K562 (cell line): Measurements from ENCODE around the gene METTL15. TPM values are rescaled to one million over a fixed set of nuclear protein-coding genes. Genes with fewer than 3 reads are reported as not detected.
A peak's percentile ranks its signal among the peaks of the same experiment; 100 is the strongest.

Experiments
- ATAC-seq: fragments of 200-7000 bp; cut with Tn5 transposase; 3 replicates; pipeline ENCODE4 v1.9.1; 2020; ENCODE audit warnings: moderate library complexity
- BruUV-seq: library from RNA; stranded (reverse); fragments of 400-500 nt; replicated peaks from 2 replicates; lab custom pipeline; 2021; lab: Mats Ljungman, UMichigan
- CTCF ChIA-PET: fragments of 300-600 bp; formaldehyde crosslinking; extraction: SDS; loops from one replicate; lab custom pipeline; 2021; ENCODE audit warnings: low intra/inter-chr PET ratio; lab: Yijun Ruan, JAX
- POLR2A ChIA-PET: fragments of 300-600, 350-650 bp; sonication (Branson Sonifier 250); formaldehyde crosslinking; extraction: SDS; loops from one replicate; lab custom pipeline; 2021; ENCODE audit warnings: antibody characterized with exemption, inconsistent platforms; lab: Yijun Ruan, JAX
- DNase-seq, 4 experiments: peaks; one replicate each; pipeline versions ENCODE4 v3.0.0 to v3.0.0-alpha.2; 2011 to 2018; ENCODE audit warnings: low spot score in 3 of 4, mixed read lengths in 3 of 4; ENCODE audit errors: extremely low read depth in 1 of 4
- FAIRE-seq: peaks from 2 replicates; lab custom pipeline; 2011; peaks lifted over from hg19 to GRCh38; lab: Jason Lieb, UNC
- H2AFZ ChIP-seq: 2 replicates; pipeline ENCODE4 v1.6.0; 2011; ENCODE audit warnings: low read depth, low read length, control low read depth, inconsistent platforms
- H3K27ac ChIP-seq: fragments of 200-600 bp; 3 replicates; pipeline ENCODE4 v1.8.0; 2011; ENCODE audit warnings: low read depth, mild to moderate bottlenecking, control low read depth, inconsistent platforms, low read length, moderate library complexity, mixed read lengths; ENCODE audit errors: extremely low read depth
- H3K27me3 ChIP-seq, 2 experiments: fragments of 300-600 bp in 1 of 2; 2 replicates in 1 of 2; 3 replicates in 1 of 2; pipeline versions ENCODE4 v1.6.0 to v1.8.0; 2011; ENCODE audit warnings: inconsistent platforms in 2 of 2, low read length in 2 of 2, mild to moderate bottlenecking in 1 of 2, mixed read lengths in 1 of 2, moderate library complexity in 1 of 2; ENCODE audit not compliant: control insufficient read depth in 2 of 2, insufficient read depth in 2 of 2
- H3K36me3 ChIP-seq: fragments of 300-600 bp; 3 replicates; pipeline ENCODE4 v1.8.0; 2011; ENCODE audit warnings: mild to moderate bottlenecking, low read length, inconsistent platforms; ENCODE audit not compliant: control insufficient read depth, insufficient read depth
- H3K4me1 ChIP-seq, 2 experiments: fragments of 200-600 bp in 1 of 2; replicated peaks in 1 of 2; 2 replicates in 1 of 2; 3 replicates in 1 of 2; pipeline versions ENCODE4 v1.5.1 to v1.8.0; 2011; ENCODE audit warnings: inconsistent platforms in 2 of 2, low read length in 2 of 2, mild to moderate bottlenecking in 1 of 2, mixed read lengths in 1 of 2, moderate library complexity in 1 of 2; ENCODE audit not compliant: control insufficient read depth in 2 of 2, insufficient read depth in 2 of 2
- H3K4me2 ChIP-seq: 2 replicates; pipeline ENCODE4 v1.6.1; 2011; ENCODE audit warnings: low read length, control low read depth, inconsistent platforms, mixed read lengths; ENCODE audit not compliant: insufficient read depth
- H3K4me3 ChIP-seq: fragments of 200-600 bp; sonication (generic), shearing (Covaris generic); 2 replicates; pipeline ENCODE4 v1.5.1; 2016; ENCODE audit warnings: control low read depth, inconsistent platforms
- H3K79me2 ChIP-seq: fragments of 200-600 bp; 3 replicates; pipeline ENCODE4 v1.8.0; 2011; ENCODE audit warnings: low read length, inconsistent platforms; ENCODE audit not compliant: control insufficient read depth, insufficient read depth
- H3K9ac ChIP-seq, 2 experiments: 2 replicates each; pipeline versions ENCODE4 v1.6.0 to v1.6.1; 2011; ENCODE audit warnings: low read depth in 2 of 2, low read length in 2 of 2, control low read depth in 1 of 2, inconsistent platforms in 1 of 2, mild to moderate bottlenecking in 1 of 2, mixed read lengths in 1 of 2; ENCODE audit not compliant: insufficient read depth in 1 of 2
- H3K9me1 ChIP-seq: one replicate; pipeline ENCODE4 v1.6.0; 2011; ENCODE audit warnings: inconsistent platforms, mild to moderate bottlenecking, low read length, moderate library complexity; ENCODE audit not compliant: control insufficient read depth, insufficient read depth
- H3K9me3 ChIP-seq: replicated peaks from 2 replicates; pipeline ENCODE4 v1.5.1; 2011; ENCODE audit warnings: low read depth, low read length, inconsistent platforms; ENCODE audit not compliant: control insufficient read depth, insufficient read depth
- H4K20me1 ChIP-seq: replicated peaks from 2 replicates; pipeline ENCODE4 v1.6.1; 2011; ENCODE audit warnings: low read length, inconsistent platforms, mixed read lengths; ENCODE audit not compliant: control insufficient read depth, insufficient read depth
- ARID2 ChIP-seq: fragments of 450-650 bp; IDR thresholded peaks from 2 replicates; pipeline ENCODE4 v1.6.1; 2017; ENCODE audit warnings: antibody characterized with exemption, mild to moderate bottlenecking
- ATF3 ChIP-seq, 2 experiments: fragments of 450-650 bp in 1 of 2; sonication (generic) in 1 of 2; formaldehyde crosslinking in 1 of 2; IDR thresholded peaks in 1 of 2; conservative IDR thresholded peaks in 1 of 2; 2 replicates each; pipeline versions ENCODE4 v1.6.1 to v1.8.1; 2016 to 2023; ENCODE audit warnings: mild to moderate bottlenecking in 2 of 2, moderate library complexity in 2 of 2, inconsistent platforms in 1 of 2, missing genetic modification reagents in 1 of 2
- CEBPB ChIP-seq: fragments of 450-650 bp; IDR thresholded peaks from 2 replicates; pipeline ENCODE4 v1.6.1; 2016; ENCODE audit warnings: missing genetic modification characterization, missing compliant biosample characterization
- CEBPG ChIP-seq, 3 experiments: fragments of 200-800 bp in 1 of 3; sonication (Bioruptor generic) in 1 of 3; sonication (generic) in 1 of 3; formaldehyde crosslinking in 1 of 3; IDR thresholded peaks in 2 of 3; conservative IDR thresholded peaks in 1 of 3; 2 replicates each; pipeline versions ENCODE4 v1.6.1 to v1.8.0; 2016 to 2022; ENCODE audit warnings: missing compliant biosample characterization in 2 of 3, missing genetic modification characterization in 2 of 3, mild to moderate bottlenecking in 1 of 3, missing genetic modification reagents in 1 of 3
- ELF1 ChIP-seq: fragments of 200-800 bp; sonication (Bioruptor generic); IDR thresholded peaks from 2 replicates; pipeline ENCODE4 v1.6.1; 2016; ENCODE audit warnings: missing genetic modification characterization, missing compliant biosample characterization
- ELF2 ChIP-seq: fragments of 250-450 bp; sonication (Bioruptor Pico); IDR thresholded peaks from 2 replicates; pipeline ENCODE4 v1.5.0; 2021; ENCODE audit warnings: mild to moderate bottlenecking
- HNRNPUL1 ChIP-seq: fragments of 200-400 bp; formaldehyde crosslinking; IDR thresholded peaks from 2 replicates; pipeline ENCODE4 v1.6.1; 2017; ENCODE audit warnings: low read length
- JUN ChIP-seq, 2 experiments: sonication (generic) in 1 of 2; formaldehyde crosslinking in 1 of 2; IDR thresholded peaks; 2 replicates each; pipeline versions ENCODE4 v1.6.1 to v1.8.0; 2012 to 2022; ENCODE audit warnings: borderline replicate concordance in 2 of 2, mild to moderate bottlenecking in 2 of 2, improper control_type of control experiment in 1 of 2, low read depth in 1 of 2, low read length in 1 of 2, missing genetic modification reagents in 1 of 2
- NR2C1 ChIP-seq, 2 experiments: fragments of 450-650 bp; IDR thresholded peaks; 2 replicates each; pipeline ENCODE4 v1.6.1; 2017; ENCODE audit warnings: mild to moderate bottlenecking in 2 of 2, antibody characterized with exemption in 1 of 2, inconsistent platforms in 1 of 2, missing compliant biosample characterization in 1 of 2, missing genetic modification characterization in 1 of 2
- NR2C2 ChIP-seq, 2 experiments: fragments of 200-800 bp in 1 of 2; sonication (Bioruptor generic) in 1 of 2; sonication (generic) in 1 of 2; formaldehyde crosslinking in 1 of 2; IDR thresholded peaks; 2 replicates each; pipeline versions ENCODE4 v1.6.1 to v1.8.0; 2016 to 2022; ENCODE audit warnings: mild to moderate bottlenecking in 1 of 2, missing compliant biosample characterization in 1 of 2, missing genetic modification characterization in 1 of 2, missing genetic modification reagents in 1 of 2
- PHB ChIP-seq: fragments of 250-450 bp; sonication (Bioruptor Pico); IDR thresholded peaks from 2 replicates; pipeline ENCODE4 v1.5.0; 2021
- PHF20 ChIP-seq: fragments of 450-650 bp; IDR thresholded peaks from 2 replicates; pipeline ENCODE4 v1.6.1; 2018; ENCODE audit not compliant: partially characterized antibody
- PTRF ChIP-seq: fragments of 450-650 bp; IDR thresholded peaks from 2 replicates; pipeline ENCODE4 v1.6.1; 2016; ENCODE audit warnings: mild to moderate bottlenecking, missing genetic modification characterization, missing compliant biosample characterization
- RNF2 ChIP-seq: sonication (generic); IDR thresholded peaks from 2 replicates; pipeline ENCODE4 v1.6.1; 2016
- SRSF9 ChIP-seq: fragments of 200-400 bp; formaldehyde crosslinking; IDR thresholded peaks from 2 replicates; pipeline ENCODE4 v1.6.1; 2017; ENCODE audit warnings: low read depth, low read length, borderline replicate concordance
- TCFL5 ChIP-seq: fragments of 250-450 bp; sonication (Bioruptor Pico); conservative IDR thresholded peaks from 2 replicates; pipeline ENCODE4 v1.6.1; 2021; ENCODE audit warnings: mild to moderate bottlenecking, moderate library complexity, matching md5 sums
- ZBTB11 ChIP-seq, 3 experiments: fragments of 200-800 bp in 1 of 3; fragments of 250-450 bp in 1 of 3; fragments of 450-650 bp in 1 of 3; sonication (Bioruptor Pico) in 1 of 3; sonication (Bioruptor generic) in 1 of 3; formaldehyde crosslinking in 1 of 3; IDR thresholded peaks; 2 replicates each; pipeline versions ENCODE4 v1.6.1 to v1.8.0; 2016 to 2022; ENCODE audit warnings: mild to moderate bottlenecking in 2 of 3, missing genetic modification characterization in 2 of 3, missing compliant biosample characterization in 1 of 3, moderate library complexity in 1 of 3
- WGBS: fragments of 100-300 bp; shearing (Covaris generic); methylation state at CpG from one replicate; pipeline ENCODE4 v1.1.6; 2016; ENCODE audit warnings: low coverage, mixed read lengths; ENCODE audit not compliant: insufficient coverage; ENCODE audit errors: missing lambda C conversion rate; 5-methylcytosine and 5-hydroxymethylcytosine counted together
- in situ Hi-C: fragments of 300-500 bp; cut with MboI; formaldehyde crosslinking; loops from 4 replicates; pipeline ENCODE4 v1.15.0; 2018; ENCODE audit warnings: inconsistent platforms, mixed read lengths
- intact Hi-C: fragments of 100-400 bp; cut with micrococcal nuclease; formaldehyde crosslinking; loops from 2 replicates; pipeline ENCODE4 v1.14.2; 2022
- polyA plus RNA-seq, 8 experiments: library from polyadenylated mRNA; depleted of rRNA in 4 of 8; stranded (reverse) in 5 of 8; unstranded in 3 of 8; fragments of >200 nt; fragmentation: Nextera tagmentation in 2 of 8; fragmentation: Illumina TruSeq in 1 of 8; extraction: Ambion mirVana in 2 of 8; extraction: Trizol in 1 of 8; gene quantifications; 2 replicates each; pipeline versions ENCODE4 v1.2.1 to v1.2.3, GENCODE V29; 2011 to 2014; ENCODE audit warnings: inconsistent platforms in 1 of 8, missing spikeins in 1 of 8
- total RNA-seq, 7 experiments: library from RNA; depleted of rRNA in 6 of 7; stranded (reverse); fragments of >200 nt in 6 of 7; fragmentation: Illumina TruSeq in 2 of 7; extraction: Trizol in 2 of 7; gene quantifications; 2 replicates each; pipeline versions ENCODE4 v1.2.1 to v1.2.3, GENCODE V29; 2011 to 2021; ENCODE audit warnings: low replicate concordance in 1 of 7

METTL15 gene
- total and polyA plus RNA-seq, 9 of the 15 experiments (the other 6 are each of a cell fraction or from before 2014, with no cell fraction given): 10.7 to 21.7 (median 15.9) TPM

DNA sequence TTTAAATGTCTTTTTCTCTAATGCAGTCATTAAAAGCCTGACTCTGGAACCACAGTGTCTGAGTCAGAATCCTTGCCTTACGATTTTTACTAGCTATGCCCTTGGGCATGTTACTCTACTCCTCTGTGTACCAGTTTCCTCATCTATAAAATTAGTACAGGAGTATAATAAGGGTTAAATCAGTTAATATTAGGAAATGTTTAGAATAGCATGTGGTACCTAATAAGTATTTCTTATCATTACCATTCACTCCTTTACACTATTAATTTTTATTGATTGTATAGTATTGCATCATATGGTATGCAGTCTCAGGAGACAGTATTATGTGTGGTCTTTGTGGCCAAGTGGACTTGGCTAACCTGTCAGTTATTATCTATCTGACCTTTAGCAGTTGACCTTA is 68.2 kb downstream of the METTL15 start:
- intact Hi-C loops: no loop called here
- H3K9ac ChIP-seq: no peak overlapping the region
- DNase-seq: no peak
- no peak overlapping the region for H3K4me2 ChIP-seq
- H2AFZ ChIP-seq: no peak overlapping the region
- no peak for FAIRE-seq
- ATAC-seq: peak; percentile 54; the same call in 1 of the 3 replicates
- no peaks in the 10 kb centered on the region for H3K4me1 ChIP-seq
- H4K20me1 ChIP-seq: no peaks in the 10 kb centered on the region
- no TSS peak for BruUV-seq
- ChIA-PET CTCF (no interaction called here), POLR2A (no interaction called here)
- H3K4me3 ChIP-seq: no peak overlapping the region
- H3K9me3 ChIP-seq: no peaks in the 10 kb centered on the region
- H3K79me2 ChIP-seq: no peaks in the 10 kb centered on the region
- H3K9me1 ChIP-seq: no peaks in the 10 kb centered on the region
- peaks cover 3% of the 10 kb centered on the region; the same call in 2 of the 3 replicates for H3K36me3 ChIP-seq
- no peak overlapping the region for H3K27ac ChIP-seq
- no peaks in the 10 kb centered on the region for H3K27me3 ChIP-seq
- in situ Hi-C loops: no loop called here
- 53% methylated on average over 1 of the region's 1 CpG for WGBS
- TF ChIP-seq JUN (IDR thresholded peaks at IDR 0.05; ENCODE audit: borderline replicate concordance, low read depth, low read length): no peak
- TF ChIP-seq JUN (CRISPR knock-in tag; IDR thresholded peaks at IDR 0.05; ENCODE audit: borderline replicate concordance): no peak
- TF ChIP-seq RNF2: no peak
- no peak for TF ChIP-seq PHF20
- TF ChIP-seq HNRNPUL1: no peak
- TF ChIP-seq PHB: no peak
- TF ChIP-seq ARID2: no peak
- no peak for TF ChIP-seq PTRF
- TF ChIP-seq ELF1 (tag): no peak
- peak; percentile 52; the same call in 1 of the 2 replicates for TF ChIP-seq CEBPG (CRISPR knock-in tag; IDR thresholded peaks at IDR 0.05)
- peak; percentile 74 to 84 for TF ChIP-seq CEBPG (tag; conservative IDR thresholded peaks at IDR 0.05 in 1 of 2, IDR thresholded peaks at IDR 0.05 in 1 of 2)
- peak; percentile 28; the same call in 1 of the 2 replicates for TF ChIP-seq NR2C1 (IDR thresholded peaks at IDR 0.05)
- TF ChIP-seq NR2C1 (tag; IDR thresholded peaks at IDR 0.05): no peak
- no peak for TF ChIP-seq TCFL5 (CRISPR knock-in tag)
- no peak for TF ChIP-seq ELF2 (CRISPR knock-in tag)
- TF ChIP-seq ATF3 (IDR thresholded peaks at IDR 0.05): peak; percentile 69
- TF ChIP-seq ATF3 (CRISPR knock-in tag; conservative IDR thresholded peaks at IDR 0.05): no peak
- TF ChIP-seq CEBPB (tag): peak; percentile 69
- TF ChIP-seq SRSF9: no peak
- TF ChIP-seq ZBTB11 (CRISPR knock-in tag; IDR thresholded peaks at IDR 0.05): no peak
- TF ChIP-seq NR2C2 (CRISPR knock-in tag; IDR thresholded peaks at IDR 0.05): no peak
- 0 out of 2 replicates have a peak, but pooled peaks have one; percentile 26 for TF ChIP-seq NR2C2 (tag; IDR thresholded peaks at IDR 0.05)
